HUES64 (cell line): ENCODE results near the gene KIF21A.
A peak's percentile ranks its signal among the peaks of the same experiment; 100 is the strongest.

Experiments used
- H3K27ac ChIP-seq: 2 replicates; pipeline ENCODE4 v1.7.0; 2013; ENCODE audit warnings: low read depth, low read length, inconsistent platforms
- H3K27me3 ChIP-seq: 2 replicates; pipeline ENCODE4 v1.6.1; 2013; ENCODE audit warnings: mild to moderate bottlenecking, low read length; ENCODE audit not compliant: insufficient read depth
- H3K36me3 ChIP-seq: 2 replicates; pipeline ENCODE4 v1.6.1; 2013; ENCODE audit warnings: mild to moderate bottlenecking, low read length; ENCODE audit not compliant: insufficient read depth
- H3K4me1 ChIP-seq: 2 replicates; pipeline ENCODE4 v1.6.1; 2013; ENCODE audit warnings: mild to moderate bottlenecking, low read length, moderate library complexity; ENCODE audit not compliant: insufficient read depth
- H3K4me3 ChIP-seq: 2 replicates; pipeline ENCODE4 v1.5.1; 2013; ENCODE audit warnings: mild to moderate bottlenecking, low read length, moderate library complexity
- H3K9ac ChIP-seq: 2 replicates; pipeline ENCODE4 v1.6.1; 2013; ENCODE audit warnings: mild to moderate bottlenecking, low read depth, low read length
- H3K9me3 ChIP-seq: 2 replicates; pipeline ENCODE4 v1.6.1; 2013; ENCODE audit warnings: low read depth, low read length; ENCODE audit not compliant: insufficient read depth
- WGBS: fragments of 150-250, 120-280 bp; methylation state at CpG from one replicate; pipeline ENCODE4 v1.1.7; 2013; ENCODE audit warnings: missing lambda C conversion rate; 5-methylcytosine and 5-hydroxymethylcytosine counted together

Gene KIF21A

GRCh38 chr12:39451977-39452376 is 9.1 kb upstream of the KIF21A start:
- no peaks in the 10 kb centered on the region for H3K9me3 ChIP-seq
- H3K27me3 ChIP-seq, result no peaks in the 10 kb centered on the region
- no peak overlapping the region for H3K4me3 ChIP-seq
- peaks cover 26% of the 10 kb centered on the region for H3K4me1 ChIP-seq
- H3K9ac ChIP-seq, result no peak overlapping the region
- peak overlapping the region; percentile 9; the same call in 1 of the 2 replicates for H3K27ac ChIP-seq
- WGBS, result 0% methylated on average over 1 of the region's 1 CpG
- no peaks in the 10 kb centered on the region for H3K36me3 ChIP-seq

GRCh38 chr12:39448038-39448437 is 5.1 kb upstream of the KIF21A start:
- Histone ChIP-seq H3K4me1 (peaks cover 35% of the 10 kb centered on the region), H3K4me3 (no peak overlapping the region), H3K27ac (no peak overlapping the region), H3K27me3 (peaks cover 10% of the 10 kb centered on the region), H3K9me3 (no peaks in the 10 kb centered on the region), H3K9ac (no peak overlapping the region), H3K36me3 (no peaks in the 10 kb centered on the region)

- Histone ChIP-seq H3K4me1 (peaks cover 36% of the 10 kb centered on the region), H3K9ac (peak overlapping the region; percentile 84), H3K4me3 (peak overlapping the region; percentile 75), H3K27me3 (peaks cover 10% of the 10 kb centered on the region), H3K36me3 (no peaks in the 10 kb centered on the region), H3K27ac (peak overlapping the region; percentile 85), H3K9me3 (no peaks in the 10 kb centered on the region)
These were observed 949 bp upstream of the KIF21A start for GRCh38 chr12:39443929-39444209.

GRCh38 chr12:39442831-39443080 is 164 bp downstream of the KIF21A start:
- peak overlapping the region; percentile 85 for H3K27ac ChIP-seq
- H3K9ac ChIP-seq, result peak overlapping the region; percentile 84
- no peaks in the 10 kb centered on the region for H3K9me3 ChIP-seq
- peaks cover 36% of the 10 kb centered on the region for H3K4me1 ChIP-seq
- peaks cover 10% of the 10 kb centered on the region for H3K27me3 ChIP-seq
- no peaks in the 10 kb centered on the region for H3K36me3 ChIP-seq
- H3K4me3 ChIP-seq, result peak overlapping the region; percentile 75
- under 1% methylated on average over 34 of the region's 34 CpGs for WGBS

GRCh38 chr12:39441963-39442830 is 723 bp downstream of the KIF21A start:
- peaks cover 36% of the 10 kb centered on the region for H3K4me1 ChIP-seq
- peak overlapping the region; percentile 75 for H3K4me3 ChIP-seq
- no peaks in the 10 kb centered on the region for H3K9me3 ChIP-seq
- 2% methylated on average over 49 of the region's 49 CpGs for WGBS
- peak overlapping the region; percentile 84 for H3K9ac ChIP-seq
- peak overlapping the region; percentile 85 for H3K27ac ChIP-seq
- H3K27me3 ChIP-seq, result peaks cover 10% of the 10 kb centered on the region
- no peaks in the 10 kb centered on the region for H3K36me3 ChIP-seq

- peak overlapping the region; percentile 75 for H3K4me3 ChIP-seq
- H3K4me1 ChIP-seq, result peaks cover 36% of the 10 kb centered on the region
- peak overlapping the region; percentile 3; the same call in 1 of the 2 replicates for H3K27ac ChIP-seq
- peaks cover 10% of the 10 kb centered on the region for H3K27me3 ChIP-seq
- WGBS, result 47% methylated on average over 3 of the region's 5 CpGs
- H3K9ac ChIP-seq, result peak overlapping the region; percentile 84; the same call in 1 of the 2 replicates
- no peaks in the 10 kb centered on the region for H3K36me3 ChIP-seq
- no peaks in the 10 kb centered on the region for H3K9me3 ChIP-seq
These were observed 1.5 kb downstream of the KIF21A start for GRCh38 chr12:39441189-39441962.

GRCh38 chr12:39440781-39441180 is 2.1 kb downstream of the KIF21A start:
- Histone ChIP-seq H3K36me3 (no peaks in the 10 kb centered on the region), H3K4me3 (peak overlapping the region; percentile 75; the same call in 1 of the 2 replicates), H3K9me3 (no peaks in the 10 kb centered on the region), H3K27ac (peak overlapping the region; percentile 3; the same call in 1 of the 2 replicates), H3K4me1 (peaks cover 38% of the 10 kb centered on the region), H3K27me3 (peaks cover 10% of the 10 kb centered on the region), H3K9ac (peak overlapping the region; percentile 25; the same call in 1 of the 2 replicates)
- WGBS, result 77% methylated on average over 1 of the region's 2 CpGs

- H3K4me1 ChIP-seq, result peaks cover 42% of the 10 kb centered on the region
- H3K36me3 ChIP-seq, result no peaks in the 10 kb centered on the region
- no peak overlapping the region for H3K27ac ChIP-seq
- peaks cover 10% of the 10 kb centered on the region for H3K27me3 ChIP-seq
- 93% methylated on average over 1 of the region's 1 CpG for WGBS
- no peak overlapping the region for H3K4me3 ChIP-seq
- H3K9ac ChIP-seq, result no peak overlapping the region
- no peaks in the 10 kb centered on the region for H3K9me3 ChIP-seq
These were observed 2.8 kb downstream of the KIF21A start for GRCh38 chr12:39440101-39440500.

- 86% methylated on average over 1 of the region's 3 CpGs for WGBS
- Histone ChIP-seq H3K27me3 (no peaks in the 10 kb centered on the region), H3K36me3 (no peaks in the 10 kb centered on the region), H3K9me3 (no peaks in the 10 kb centered on the region), H3K9ac (no peak overlapping the region), H3K4me3 (no peak overlapping the region), H3K27ac (no peak overlapping the region), H3K4me1 (peaks cover 17% of the 10 kb centered on the region)
These were observed 7.4 kb downstream of the KIF21A start for GRCh38 chr12:39435531-39435930.

GRCh38 chr12:39431797-39432196 is 11.1 kb downstream of the KIF21A start:
- Histone ChIP-seq H3K36me3 (no peaks in the 10 kb centered on the region), H3K27me3 (no peaks in the 10 kb centered on the region), H3K27ac (no peak overlapping the region), H3K9ac (no peak overlapping the region), H3K4me3 (no peak overlapping the region), H3K4me1 (peaks cover 6% of the 10 kb centered on the region; the same call in 1 of the 2 replicates), H3K9me3 (no peaks in the 10 kb centered on the region)
- WGBS, result 100% methylated on average over 1 of the region's 1 CpG

GRCh38 chr12:39431002-39431796 is 11.7 kb downstream of the KIF21A start:
- 98% methylated on average over 3 of the region's 3 CpGs for WGBS

More at GRCh38 chr12:39431002-39431796, 11.7 kb downstream of the KIF21A start:
- H3K36me3 ChIP-seq, result no peaks in the 10 kb centered on the region
- H3K4me3 ChIP-seq, result no peak overlapping the region
- no peak overlapping the region for H3K27ac ChIP-seq
- H3K4me1 ChIP-seq, result peaks cover 6% of the 10 kb centered on the region; the same call in 1 of the 2 replicates
- H3K27me3 ChIP-seq, result no peaks in the 10 kb centered on the region
- no peaks in the 10 kb centered on the region for H3K9me3 ChIP-seq
- no peak overlapping the region for H3K9ac ChIP-seq
